NCI-H510A treated with DMSO at 0.1 percent for 48 hours (cell line): ENCODE results near the gene ATP13A3.
"Not testable (repeated sequence)": the region's sequence is repeated elsewhere in the genome, so short reads cannot be mapped to it uniquely, and the experiment has no call there.

Source experiments
- DNase-seq: peaks from one replicate; lab custom pipeline; 2025; lab: John Stamatoyannopoulos, UW

ATP13A3 gene

DNA sequence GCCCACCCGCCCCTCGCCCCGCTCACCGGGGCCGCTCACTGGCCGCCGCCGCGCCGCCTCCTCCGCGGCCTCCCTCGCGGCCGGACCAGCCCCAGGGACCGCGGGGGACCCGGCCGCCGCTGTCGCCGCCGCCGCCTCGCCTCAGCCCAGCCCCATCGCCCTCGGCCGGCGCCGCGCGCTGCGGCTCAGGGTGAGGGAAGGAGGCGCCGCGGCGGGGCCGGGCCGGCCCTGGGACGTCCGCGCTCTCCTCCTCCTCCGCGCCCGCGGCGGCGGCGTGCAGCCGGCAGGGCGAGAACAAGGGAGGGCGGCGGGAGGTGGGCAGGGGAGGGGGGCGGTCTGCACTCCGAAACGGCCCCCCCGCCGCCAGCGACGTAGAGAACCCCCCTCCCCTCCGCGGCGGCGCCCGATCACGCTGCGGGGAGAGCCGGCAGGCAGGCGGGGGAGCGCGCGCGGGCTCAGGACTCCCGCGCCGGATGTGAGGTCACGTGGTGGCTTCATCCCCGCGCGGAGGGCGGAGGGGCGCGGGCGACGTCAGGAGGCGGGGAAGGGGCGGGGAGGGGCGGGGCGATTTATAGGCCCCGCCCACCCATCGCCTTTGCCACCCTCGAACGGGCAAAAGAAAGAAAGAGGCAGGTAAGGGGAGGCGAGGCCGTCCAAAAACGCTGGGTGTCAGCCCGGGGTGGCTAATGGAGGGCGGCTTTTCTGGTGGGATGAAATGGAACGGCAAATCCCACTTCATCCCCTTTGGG, at the start of gene ATP13A3:
Gene ATP13A3 (minus strand): TSS at position 463 of the 749 bp plus-strand sequence. CDS start 24,812 bp downstream, outside the sequence.
- DNase-seq: peak; percentile 56

DNA sequence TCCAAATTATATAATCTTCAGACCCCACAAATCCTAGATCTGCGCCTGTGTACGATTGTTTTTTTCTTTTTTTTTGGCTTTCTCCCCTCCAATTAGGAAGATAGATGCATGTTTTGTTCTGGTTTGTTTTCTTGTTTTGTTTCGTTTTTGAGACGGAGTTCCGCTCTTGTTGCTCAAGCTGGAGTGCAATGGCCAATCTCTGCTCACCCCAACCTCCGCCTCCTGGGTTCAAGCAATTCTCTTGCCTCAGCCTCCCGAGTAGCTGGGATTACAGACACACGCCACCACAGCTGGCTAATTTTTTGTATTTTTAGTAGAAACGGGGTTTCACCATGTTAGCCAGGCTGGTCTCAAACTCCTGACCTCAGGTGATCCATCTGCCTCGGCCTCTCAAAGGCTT, 48.4 kb upstream of the ATP13A3 start:
- not testable (repeated sequence) for DNase-seq

DNA sequence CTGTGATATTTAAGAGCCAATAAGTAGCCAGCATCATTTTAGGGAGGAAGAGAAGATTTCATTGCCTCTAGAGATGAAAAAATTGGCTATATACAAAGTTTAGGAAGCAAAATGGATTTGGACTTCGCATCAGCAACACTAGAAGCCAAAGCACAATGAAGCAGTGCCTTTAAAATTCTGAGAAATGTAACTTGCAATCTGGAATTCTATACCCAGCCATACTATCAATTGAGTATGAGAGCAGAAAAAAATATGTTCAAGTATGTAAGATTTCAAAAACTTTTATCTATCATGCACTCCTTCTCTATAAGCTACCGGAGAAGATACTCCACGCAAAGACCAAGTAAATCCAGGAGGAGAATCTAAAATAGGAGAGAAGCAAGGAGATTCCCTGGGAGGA, 47.4 kb upstream of the ATP13A3 start:
- no peak for DNase-seq

DNA sequence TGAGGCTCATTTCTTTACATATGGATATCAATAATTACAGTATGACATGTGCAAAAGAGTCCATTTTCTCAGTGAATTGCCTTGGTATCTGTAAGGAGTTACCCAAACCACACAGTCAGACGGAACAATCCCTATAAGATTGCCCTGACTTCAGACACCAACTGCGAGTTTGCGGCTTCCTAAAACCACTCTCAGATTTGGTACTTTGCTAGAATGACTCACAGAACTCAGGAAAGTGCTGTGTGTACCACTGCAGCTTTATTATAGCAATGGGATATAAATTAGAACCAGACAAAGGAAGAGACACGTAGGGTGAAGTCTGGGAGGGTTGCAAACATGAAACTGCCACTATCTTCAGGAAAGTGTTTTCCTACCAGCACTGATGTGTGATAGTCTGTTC, 45.8 kb upstream of the ATP13A3 start:
- DNase-seq: no peak

DNA sequence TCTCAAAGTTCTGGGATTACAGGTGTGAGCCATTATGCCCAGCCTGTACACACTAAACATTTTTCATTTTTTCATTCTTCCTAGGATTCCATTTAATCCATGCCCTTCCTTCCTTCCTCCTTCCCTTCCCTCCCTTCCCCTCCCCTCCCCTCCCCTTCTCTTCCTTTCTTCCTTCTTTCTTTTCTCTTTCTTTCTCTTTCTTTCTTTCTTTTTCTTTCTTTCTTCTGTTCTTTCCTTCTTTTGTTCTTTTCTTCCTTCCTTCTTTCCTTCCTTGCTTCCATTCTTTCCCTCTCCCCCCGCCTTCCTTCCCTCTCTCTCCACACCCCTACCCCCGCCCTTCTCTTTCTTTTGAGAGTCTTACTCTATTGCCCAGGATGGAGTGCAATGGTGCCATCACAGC, 40.9 kb upstream of the ATP13A3 start:
- no peak for DNase-seq

DNA sequence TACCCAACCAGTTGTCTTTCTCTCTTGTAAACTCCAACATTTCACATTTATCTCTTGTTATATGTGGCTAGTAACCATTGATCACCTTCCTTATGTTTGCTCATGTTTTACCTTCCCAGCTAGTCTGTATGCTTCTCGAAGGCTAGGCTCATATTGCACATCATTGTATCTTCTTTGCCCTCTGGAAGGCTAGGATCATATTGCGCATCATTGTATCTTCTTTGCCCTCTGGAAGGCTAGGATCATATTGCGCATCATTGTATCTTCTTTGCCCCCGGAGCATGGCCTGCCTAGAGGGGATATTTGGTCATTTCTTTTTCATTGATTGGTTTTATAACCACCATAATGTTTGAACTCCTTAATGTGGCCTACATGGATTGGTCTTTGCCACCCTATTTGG, 39.4 kb upstream of the ATP13A3 start:
- no peak for DNase-seq

DNA sequence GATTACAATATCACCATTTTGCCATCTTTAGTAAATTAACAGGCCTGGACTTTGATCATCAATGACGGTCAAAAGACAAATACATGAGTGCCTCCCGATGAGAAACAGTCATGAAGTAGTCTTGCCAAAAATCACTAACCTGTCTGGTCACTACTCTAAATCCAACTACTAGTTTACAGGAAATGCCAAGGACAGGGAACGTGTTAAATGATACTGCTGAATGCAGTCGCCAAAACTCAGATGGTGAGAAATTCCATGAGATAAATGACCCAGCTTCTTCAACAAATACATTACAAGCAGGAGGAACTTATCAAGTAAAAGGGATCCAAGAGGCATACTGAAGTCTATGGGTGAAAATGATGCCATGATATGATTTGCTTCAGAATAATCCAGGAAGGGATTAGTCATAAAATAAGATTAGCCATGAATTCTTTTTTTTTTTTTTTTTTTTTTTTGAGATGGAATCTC, 35.8 kb upstream of the ATP13A3 start:
- DNase-seq: no peak

DNA sequence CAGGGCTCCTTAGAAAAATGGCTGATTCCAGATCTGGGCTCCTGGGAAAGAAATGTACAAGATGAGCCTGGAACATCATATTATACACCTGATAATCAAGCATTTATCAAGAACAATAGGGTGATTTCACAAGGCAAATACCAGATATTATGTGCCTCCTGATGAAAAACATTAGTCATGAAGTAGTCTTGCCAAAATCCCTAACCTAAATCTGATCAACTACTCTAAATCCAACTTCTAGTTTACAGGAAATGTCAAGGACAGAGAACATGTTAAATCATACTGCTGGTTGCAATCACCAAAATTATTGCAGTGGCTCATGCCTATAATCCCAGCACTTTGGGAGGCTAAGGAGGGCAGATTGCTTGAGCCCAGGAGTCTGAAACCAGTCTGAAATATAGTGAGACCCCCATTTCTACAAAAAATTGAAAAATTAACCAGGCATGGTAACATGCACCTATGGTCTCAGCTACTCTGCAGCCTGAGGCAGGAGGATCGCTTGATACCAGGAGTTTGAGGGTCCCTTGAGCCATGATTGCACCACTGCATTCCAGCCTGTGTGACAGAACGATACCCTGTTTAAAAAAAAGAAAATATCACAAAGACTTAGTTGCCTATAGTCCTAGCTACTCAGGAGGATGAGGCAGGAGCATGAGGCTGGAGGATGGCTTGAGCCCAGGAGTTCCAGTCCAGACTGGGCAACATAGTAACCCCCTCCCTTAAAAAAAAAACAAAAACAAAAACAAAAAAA, 34.9 kb upstream of the ATP13A3 start:
- DNase-seq: no peak

DNA sequence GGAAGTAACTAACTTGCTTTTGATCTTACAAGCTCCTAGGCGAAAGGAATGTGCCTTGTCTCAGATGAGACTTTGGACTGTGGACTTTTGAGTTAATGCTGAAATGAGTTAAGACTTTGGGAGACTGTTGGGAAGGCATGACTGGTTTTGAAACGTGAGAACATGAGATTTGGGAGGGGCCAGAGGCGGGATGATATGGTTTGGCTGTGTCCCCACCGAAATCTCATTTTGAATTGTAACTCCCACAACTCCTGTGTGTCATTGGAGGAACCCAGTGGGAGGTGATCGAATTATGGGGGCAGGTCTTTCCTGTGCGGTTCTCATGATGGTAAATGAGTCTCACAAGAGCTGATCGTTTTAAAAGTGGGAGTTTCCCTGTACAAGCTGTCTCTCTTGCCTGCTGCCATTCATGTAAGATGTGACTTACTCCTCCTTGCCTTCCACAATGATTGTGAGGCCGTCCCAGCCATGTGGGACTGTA, 33.9 kb upstream of the ATP13A3 start:
- not testable (repeated sequence) for DNase-seq

DNA sequence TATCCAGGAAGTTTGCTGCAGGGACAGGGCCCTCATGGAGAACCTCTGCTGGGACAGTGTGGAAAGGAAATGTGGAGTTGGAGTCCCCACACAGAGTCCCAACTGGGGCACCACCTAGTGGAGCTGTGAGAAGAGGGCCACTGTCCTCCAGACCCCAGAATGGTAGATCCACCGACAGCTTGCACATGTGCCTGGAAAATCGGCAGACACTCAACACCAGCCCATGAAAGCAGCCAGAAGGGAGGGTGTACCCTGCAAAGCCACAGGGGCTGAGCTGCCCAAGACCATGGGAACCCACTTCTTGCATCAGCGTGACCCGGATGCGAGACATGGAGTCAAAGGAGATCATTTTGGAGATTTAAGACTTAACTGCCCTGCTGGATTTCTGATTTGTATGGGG, 33.4 kb upstream of the ATP13A3 start:
- not testable (repeated sequence) for DNase-seq

DNA sequence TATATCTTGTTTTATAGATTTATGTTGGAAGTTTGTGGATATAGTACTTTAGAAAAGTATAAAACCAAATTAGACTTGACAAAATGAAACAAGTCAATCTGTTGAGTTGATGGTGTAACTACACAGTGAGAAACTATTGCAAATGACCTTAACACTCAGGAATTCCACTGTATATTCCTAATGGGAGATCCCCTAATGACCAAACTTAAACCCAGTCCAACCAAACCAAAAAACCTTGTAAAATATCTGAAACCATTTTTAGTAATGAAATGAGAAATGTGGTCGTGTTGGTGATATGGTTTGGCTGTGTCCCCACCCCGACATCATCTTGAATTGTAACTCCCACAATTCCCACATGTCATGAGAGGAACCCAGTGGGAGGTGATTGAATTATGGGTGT, 31.9 kb upstream of the ATP13A3 start:
- no peak for DNase-seq

DNA sequence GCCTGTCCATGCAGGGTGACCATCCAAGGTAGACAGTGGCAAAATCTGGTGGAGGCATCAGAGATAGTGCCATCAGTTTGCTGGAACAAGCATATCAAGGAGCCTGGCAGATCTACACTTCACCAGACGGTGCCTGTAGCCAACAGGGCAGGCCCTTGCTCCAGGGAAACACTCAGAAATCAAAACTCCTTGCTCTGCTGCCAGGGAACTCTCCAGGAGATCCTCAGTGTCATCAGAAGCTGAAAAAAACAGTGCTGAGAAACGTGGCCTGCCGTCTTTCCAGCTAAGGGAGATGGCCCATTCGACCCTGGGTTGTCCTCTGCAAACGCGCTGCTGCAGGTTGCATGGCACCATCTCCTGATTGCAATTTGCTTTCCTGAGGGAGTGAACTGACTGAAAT, 30.5 kb upstream of the ATP13A3 start:
- no peak for DNase-seq

DNA sequence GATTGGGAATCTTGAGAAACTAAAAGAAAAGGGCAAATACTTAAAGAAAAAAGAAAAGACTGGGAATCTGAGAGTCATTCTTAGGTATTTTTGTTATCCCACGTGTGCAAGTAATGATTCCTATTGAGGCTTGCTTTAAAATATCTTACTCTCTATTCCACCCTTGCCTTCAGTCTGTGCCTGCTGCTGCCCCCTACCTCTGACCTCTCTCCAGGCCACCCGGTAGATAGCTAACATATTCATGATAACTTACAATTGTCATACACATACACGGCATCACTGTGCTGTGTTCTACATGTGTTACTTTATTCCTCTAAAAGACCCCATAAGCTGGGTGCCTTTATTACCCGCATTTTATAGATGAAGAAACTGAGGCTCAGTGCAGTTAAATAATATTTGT, 27.8 kb upstream of the ATP13A3 start:
- no peak for DNase-seq

DNA sequence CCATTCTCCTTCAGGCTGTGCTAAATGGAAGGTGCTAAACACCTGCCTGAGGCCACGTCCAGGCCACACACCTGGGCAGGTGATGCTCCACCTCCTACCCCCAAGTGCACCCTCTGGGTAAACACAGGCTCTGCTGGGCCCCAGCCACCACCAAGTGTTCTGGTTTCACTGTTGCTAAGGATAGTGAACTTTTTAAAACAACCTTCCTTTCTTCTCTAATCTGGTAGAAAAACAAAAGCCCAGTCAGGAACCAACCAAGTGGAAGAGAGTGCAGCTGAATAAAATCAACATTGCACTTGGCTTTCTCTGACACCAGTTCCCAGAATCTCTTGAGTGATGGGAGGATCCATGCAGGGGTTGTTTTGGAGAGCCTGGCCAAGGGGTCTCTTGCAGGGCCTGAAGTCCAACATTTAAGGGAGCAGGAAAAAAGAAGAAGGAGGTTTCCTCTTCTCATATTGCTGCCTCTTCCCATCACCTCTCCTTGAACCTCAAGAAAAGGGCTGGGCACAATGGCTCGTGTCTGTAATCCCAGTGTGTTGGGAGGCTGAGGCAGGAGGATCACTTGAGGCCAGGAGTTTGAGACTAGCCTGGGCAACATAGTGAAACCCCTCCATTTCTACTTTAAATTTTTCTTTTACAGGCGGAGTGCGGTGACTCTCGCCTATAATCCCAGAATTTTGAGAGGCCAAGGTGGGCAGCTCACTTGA, 26.2 kb upstream of the ATP13A3 start:
- DNase-seq: peak; percentile 95

DNA sequence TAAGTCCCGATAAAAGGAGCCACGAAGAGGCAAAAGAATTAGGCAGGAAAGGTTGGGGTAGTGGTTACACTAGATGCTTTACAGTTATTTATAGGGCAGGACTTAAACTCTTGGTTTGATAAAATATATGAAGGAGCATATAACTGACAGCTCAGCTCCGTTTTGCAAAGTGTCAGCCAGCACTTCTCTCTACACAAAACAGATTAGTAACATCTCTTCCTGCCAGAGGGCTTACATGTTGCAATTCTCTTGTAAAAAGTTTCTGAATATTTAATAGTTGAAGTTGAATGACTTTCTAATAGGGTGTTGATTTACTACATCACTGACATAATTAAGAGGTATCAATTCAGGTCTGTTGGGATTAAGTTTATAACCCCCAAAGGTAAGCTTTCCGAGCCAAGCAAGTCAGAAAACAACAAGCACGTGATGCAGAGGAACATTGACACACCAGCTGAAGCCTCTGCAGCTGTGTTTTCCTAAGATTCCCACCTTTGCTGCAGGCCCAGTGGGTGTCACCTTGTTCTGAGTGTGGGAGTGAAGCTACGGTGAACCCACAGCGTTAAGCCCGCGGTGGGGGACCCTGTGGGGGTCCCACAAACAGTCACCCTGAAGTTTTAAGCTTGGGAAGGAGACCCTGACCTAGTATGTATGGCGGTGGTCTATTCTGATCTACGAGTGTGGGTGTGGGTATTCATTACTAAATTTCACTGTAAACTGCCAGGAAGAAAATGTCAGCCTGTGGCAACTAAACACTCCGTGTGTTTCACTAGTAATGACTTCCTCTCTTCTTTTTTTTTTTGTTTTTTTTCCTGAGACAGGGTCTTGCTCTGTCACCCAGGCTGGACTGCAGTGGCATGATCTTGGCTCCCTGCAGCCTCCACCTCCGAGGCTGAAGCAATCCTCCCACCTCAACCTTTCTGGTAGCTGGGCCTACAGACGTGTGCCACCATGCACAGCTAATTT, 22.0 kb upstream of the ATP13A3 start:
- peak; percentile 43 for DNase-seq

DNA sequence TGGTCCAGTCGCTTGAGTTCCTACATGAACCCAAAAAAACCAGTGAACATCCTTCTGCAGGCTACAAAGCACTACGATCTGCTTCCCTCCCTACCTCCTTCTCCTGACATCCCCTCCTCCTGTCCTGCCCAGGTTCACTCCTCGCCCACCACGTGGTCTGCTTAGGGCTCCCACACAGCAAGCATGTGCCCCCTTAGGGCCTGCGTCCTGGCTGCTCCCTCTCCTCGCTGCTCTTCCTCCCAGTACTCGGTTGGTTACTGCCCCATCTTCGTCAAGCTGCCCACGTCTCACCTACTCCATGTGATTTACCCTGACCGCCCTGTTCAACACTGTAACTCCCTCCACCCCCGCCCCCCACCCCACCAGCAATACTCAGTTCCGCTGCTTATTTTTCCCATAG, 20.8 kb upstream of the ATP13A3 start:
- no peak for DNase-seq

DNA sequence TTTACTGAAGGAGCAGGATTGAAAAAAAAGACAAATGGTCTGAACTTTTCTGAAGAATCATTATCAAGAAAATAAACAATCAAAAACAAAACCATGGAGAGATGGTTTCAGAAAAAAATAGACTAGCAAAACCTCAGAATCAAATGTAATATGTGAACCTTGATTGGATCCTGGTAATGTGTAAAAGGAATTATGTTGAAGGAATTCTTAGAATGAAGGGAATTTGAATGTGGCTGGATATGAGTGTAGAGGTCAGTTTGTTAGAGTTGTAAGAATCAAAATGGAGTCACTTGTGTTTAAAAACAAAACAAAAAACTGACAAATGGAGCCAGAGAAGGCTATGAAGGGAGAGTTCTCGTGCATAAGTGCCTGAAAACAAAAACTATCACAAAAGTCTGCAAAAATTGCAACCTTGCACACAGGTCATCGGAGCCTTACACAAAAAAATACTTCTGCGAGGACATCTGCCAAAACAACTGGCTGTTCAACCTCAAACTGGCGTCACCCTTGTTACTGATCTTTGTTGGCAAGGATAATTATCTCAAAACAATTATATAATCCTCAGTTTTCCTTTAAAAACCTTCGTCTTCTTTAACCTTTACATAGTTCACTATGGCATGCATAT, 19.1 kb upstream of the ATP13A3 start:
- DNase-seq: no peak

DNA sequence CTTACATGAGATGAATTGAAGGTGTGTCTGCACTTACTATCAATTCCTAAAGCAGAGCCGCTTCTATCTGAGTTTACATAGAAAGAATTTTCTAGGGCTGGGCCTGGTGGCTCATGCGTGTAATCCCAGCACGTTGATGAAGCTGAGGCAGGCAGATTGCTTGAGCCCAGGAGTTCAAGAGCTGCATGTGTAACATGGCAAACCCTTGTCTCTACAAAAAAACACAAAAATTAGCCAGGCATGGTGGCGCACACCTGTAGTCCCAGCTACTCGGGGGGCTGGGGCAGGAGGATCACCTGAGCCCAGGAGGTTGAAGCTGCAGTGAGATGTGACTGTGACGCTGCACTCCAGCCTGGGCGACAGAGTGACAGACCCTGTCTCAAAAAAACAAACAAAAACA, 18.1 kb upstream of the ATP13A3 start:
- no peak for DNase-seq

DNA sequence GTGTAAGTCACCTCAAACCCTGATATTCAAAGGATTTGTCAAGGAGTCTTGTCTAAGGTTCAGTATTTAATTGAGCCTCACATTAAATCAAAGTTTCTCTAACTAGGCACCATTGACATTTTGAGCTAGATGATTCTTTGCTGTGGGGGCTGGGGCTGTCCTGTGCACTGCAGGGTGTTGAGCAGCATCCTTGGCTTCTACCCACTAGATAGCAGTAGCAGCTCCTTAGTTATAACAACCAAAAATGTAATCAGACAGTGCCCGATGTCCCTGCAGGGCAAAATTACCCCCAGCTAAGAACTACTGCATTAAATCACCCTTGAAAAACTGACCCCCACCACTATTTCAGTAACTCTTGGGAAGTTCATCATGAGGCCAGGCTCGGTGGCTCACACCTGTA, 17.3 kb upstream of the ATP13A3 start:
- DNase-seq: no peak

DNA sequence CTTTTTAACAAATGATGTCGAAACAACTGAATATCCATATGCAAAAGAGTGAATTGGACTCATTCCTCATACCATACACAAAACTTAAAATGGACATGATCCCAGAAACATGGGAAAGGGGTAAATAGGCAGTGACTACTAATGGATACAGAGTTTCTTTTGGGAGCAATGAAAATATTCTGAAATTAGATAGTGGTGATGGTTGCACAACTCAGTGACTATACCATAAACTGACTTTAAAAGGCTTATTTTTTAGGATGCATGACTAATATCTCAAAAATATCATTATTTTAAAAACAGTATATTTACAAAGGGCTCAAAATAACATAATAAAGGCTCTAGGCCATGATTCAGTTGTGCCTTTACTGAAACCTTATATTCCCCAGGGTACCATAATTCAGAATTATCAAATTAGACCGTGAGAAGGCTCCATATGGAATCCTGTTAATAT, 16.3 kb upstream of the ATP13A3 start:
- DNase-seq: no peak

DNA sequence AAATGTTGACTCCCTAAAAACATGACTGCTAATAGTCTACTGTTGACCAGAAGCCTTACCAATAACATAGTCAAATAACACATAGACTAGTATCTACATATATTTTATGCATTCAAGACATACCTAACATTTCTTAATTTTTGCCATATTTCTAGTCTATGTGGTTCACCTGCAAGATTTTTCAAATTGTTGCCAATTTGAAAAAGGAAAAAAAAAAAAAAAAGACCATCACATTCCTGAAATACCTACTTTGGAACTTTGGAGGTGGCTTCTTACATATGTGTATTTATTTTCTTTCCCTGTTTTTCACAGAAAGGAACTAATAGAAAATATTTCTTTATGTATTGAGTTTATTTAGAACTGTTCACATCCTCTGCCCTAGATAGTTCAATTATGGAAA, 13.4 kb upstream of the ATP13A3 start:
- DNase-seq: no peak
